ENCODE data around the gene PRELID3B. TPM values are rescaled to one million over a fixed set of nuclear protein-coding genes. Genes with fewer than 3 reads are reported as not detected.

PRELID3B gene
- total RNA-seq, 2 donors from 2014 or later, result 28.9 to 35.6 TPM

DNA sequence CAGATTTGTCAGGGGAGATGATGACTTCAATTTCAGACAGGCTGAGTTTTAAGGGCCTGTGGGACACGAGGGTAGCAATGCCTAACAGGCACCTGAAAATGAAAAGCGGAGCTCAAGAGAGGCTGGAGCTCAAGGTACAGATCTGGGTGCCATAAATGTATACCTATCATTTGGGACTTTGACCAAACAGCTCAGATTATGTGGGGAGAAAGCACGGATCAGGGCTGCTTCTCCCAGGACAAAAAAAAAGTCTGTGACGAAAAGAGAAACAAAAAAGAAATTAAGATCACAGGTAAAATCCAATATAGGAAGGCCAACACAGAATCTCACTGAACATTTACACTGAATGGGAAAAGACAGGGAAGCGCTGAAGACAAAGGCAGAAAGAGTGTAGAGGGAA, 1.9 kb downstream of the PRELID3B start:
- TF ChIP-seq, protein P1, sequence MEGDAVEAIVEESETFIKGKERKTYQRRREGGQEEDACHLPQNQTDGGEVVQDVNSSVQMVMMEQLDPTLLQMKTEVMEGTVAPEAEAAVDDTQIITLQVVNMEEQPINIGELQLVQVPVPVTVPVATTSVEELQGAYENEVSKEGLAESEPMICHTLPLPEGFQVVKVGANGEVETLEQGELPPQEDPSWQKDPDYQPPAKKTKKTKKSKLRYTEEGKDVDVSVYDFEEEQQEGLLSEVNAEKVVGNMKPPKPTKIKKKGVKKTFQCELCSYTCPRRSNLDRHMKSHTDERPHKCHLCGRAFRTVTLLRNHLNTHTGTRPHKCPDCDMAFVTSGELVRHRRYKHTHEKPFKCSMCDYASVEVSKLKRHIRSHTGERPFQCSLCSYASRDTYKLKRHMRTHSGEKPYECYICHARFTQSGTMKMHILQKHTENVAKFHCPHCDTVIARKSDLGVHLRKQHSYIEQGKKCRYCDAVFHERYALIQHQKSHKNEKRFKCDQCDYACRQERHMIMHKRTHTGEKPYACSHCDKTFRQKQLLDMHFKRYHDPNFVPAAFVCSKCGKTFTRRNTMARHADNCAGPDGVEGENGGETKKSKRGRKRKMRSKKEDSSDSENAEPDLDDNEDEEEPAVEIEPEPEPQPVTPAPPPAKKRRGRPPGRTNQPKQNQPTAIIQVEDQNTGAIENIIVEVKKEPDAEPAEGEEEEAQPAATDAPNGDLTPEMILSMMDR (IDR thresholded peaks at IDR 0.05), result no peak
- no peak for TF ChIP-seq POLR2AphosphoS5 (IDR thresholded peaks at IDR 0.05)
- TF ChIP-seq POLR2A (IDR thresholded peaks at IDR 0.05), result no peak
- peaks cover 4% of the 10 kb centered on the region for H3K4me1 ChIP-seq (replicated peaks)
- intact Hi-C loops (cut with DNase I), result no loop called here

DNA sequence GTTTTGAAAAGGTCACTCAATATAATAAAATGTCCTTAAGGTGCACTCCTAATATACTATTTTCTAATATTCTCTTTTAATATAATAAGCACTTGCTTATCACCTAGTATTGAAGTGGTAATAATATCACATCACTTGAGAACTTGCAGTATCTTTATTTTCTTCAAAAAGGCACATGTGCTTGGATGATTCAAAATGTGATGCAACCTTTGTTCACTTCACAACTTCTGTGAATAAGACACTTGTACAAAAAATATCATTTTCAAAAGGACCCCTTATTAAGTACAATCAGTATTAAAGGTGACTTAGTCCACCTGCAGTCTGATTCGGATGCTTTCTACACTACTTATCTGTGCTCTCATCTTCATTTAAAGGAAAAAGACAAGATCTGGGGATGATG, 3.4 kb downstream of the PRELID3B start:
- Histone ChIP-seq H3K27me3 (replicated peaks; ENCODE audit: insufficient read depth) (no peaks in the 10 kb centered on the region), H3K9me3 (no peaks in the 10 kb centered on the region), H3K36me3 (no peaks in the 10 kb centered on the region), H3K27ac (no peak overlapping the region), H3K4me3 (no peak overlapping the region), H3K4me1 (replicated peaks) (peaks cover 4% of the 10 kb centered on the region)
- intact Hi-C loops (cut with DNase I), result no loop called here
- no peak for DNase-seq (ENCODE audit: low spot score)
- WGBS, result 41% methylated on average over 1 of the region's 1 CpG
- TF ChIP-seq, protein P1 (IDR thresholded peaks at IDR 0.05), result no peak
- no peak for TF ChIP-seq POLR2AphosphoS5 (IDR thresholded peaks at IDR 0.05)

More for the DNA sequence above, 1.9 kb downstream of the PRELID3B start:
- Histone ChIP-seq H3K4me3 (no peak overlapping the region), H3K27me3 (replicated peaks; ENCODE audit: insufficient read depth) (no peaks in the 10 kb centered on the region), H3K9me3 (no peaks in the 10 kb centered on the region), H3K36me3 (no peaks in the 10 kb centered on the region), H3K27ac (no peak overlapping the region)
- DNase-seq (ENCODE audit: low spot score), result no peak
- WGBS, result 85% methylated on average over 5 of the region's 5 CpGs

DNA sequence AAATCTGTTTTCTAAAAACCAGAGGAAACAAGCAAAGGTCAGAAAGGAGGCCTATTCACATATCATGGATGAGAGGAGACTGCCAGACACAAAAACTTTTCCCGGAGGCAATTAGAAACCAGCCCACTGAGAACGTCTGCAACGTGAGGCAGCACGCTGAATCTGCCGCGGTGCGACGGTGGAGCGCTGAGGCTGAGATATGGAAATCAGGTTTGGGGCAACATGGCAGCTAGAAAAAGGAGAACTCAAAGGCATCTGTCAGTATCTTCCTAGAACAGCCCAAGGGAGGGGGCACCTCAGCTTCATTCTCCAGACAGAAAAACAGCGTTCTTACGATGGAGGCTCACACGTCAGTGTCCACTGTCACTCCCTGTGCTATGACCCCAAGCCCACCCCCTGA, 5.2 kb downstream of the PRELID3B start:
- no peak overlapping the region for H3K27ac ChIP-seq
- H3K27me3 ChIP-seq (replicated peaks; ENCODE audit: insufficient read depth), result no peaks in the 10 kb centered on the region
- WGBS, result 90% methylated on average over 12 of the region's 12 CpGs
- H3K36me3 ChIP-seq, result no peaks in the 10 kb centered on the region
- no peak overlapping the region for H3K4me3 ChIP-seq
- no peak for TF ChIP-seq POLR2AphosphoS5 (IDR thresholded peaks at IDR 0.05)
- no peak for TF ChIP-seq POLR2A (IDR thresholded peaks at IDR 0.05)
- TF ChIP-seq, protein P1 (IDR thresholded peaks at IDR 0.05), result no peak
- DNase-seq (ENCODE audit: low spot score), result no peak
- intact Hi-C loops (cut with DNase I), result no loop called here
- H3K9me3 ChIP-seq, result no peaks in the 10 kb centered on the region
- peaks cover 4% of the 10 kb centered on the region for H3K4me1 ChIP-seq (replicated peaks)

DNA sequence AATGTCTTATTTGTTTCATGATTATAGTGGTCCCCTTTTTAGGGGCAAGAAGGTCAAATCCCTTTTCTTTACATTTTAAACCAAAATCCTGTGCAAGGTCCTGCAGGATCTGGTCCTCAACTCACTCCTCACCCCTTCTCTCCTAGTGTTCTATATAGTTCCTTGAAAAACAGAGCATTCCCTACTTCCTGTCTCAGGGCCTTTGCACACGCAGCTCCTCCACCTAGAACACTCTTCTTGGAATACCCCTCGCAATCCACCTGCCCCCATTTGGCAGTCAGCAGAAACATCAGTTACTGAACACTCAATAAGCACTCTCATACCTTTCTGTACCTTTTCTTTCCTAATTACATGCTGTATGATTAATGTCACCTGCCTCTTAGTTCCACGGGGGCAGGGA, 7.2 kb downstream of the PRELID3B start:
- DNase-seq (ENCODE audit: low spot score), result no peak

DNA sequence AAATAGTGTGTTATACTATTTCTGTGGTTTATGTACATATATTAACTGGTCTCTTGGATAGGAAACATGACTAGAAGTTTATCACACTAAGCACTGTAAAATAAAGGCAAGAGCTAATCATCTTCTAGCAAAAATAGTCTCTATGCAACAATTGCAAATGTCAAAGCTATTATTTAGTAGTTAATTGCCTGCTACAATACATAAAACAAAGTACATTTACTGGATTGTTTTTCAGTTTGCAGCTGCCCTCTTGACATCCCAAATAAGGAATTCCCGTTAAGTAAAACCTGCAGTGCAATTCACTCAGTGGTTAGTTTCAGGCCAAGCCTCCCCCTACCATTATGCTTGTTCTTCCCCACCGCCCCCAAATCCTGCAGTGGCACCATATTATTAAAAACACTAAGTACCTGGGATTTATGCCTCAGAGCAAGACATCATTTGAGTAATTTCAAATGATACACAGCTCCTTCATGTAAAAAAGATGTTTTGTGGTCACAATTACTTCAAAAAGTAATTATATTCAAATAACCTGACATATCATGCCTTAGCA, 8.9 kb downstream of the PRELID3B start:
- H3K4me3 ChIP-seq, result no peak overlapping the region
- TF ChIP-seq POLR2AphosphoS5 (IDR thresholded peaks at IDR 0.05) (no peak), POLR2A (IDR thresholded peaks at IDR 0.05) (no peak)
- TF ChIP-seq, protein P1 (IDR thresholded peaks at IDR 0.05), result no peak
- H3K4me1 ChIP-seq (replicated peaks), result peaks cover 7% of the 10 kb centered on the region
- H3K27me3 ChIP-seq (replicated peaks; ENCODE audit: insufficient read depth), result no peaks in the 10 kb centered on the region
- H3K27ac ChIP-seq, result no peak overlapping the region
- DNase-seq (ENCODE audit: low spot score), result no peak
- no peaks in the 10 kb centered on the region for H3K9me3 ChIP-seq
- 88% methylated on average over 2 of the region's 2 CpGs for WGBS
- H3K36me3 ChIP-seq, result no peaks in the 10 kb centered on the region
- intact Hi-C loops (cut with DNase I), result loop anchor here (5.0 kb wide), 3 partner anchors 51 to 141 kb away; partner anchors contain the start of gene NELFCD

More for the DNA sequence above, 7.2 kb downstream of the PRELID3B start:
- 100% methylated on average over 3 of the region's 3 CpGs for WGBS
- no peak for TF ChIP-seq POLR2A (IDR thresholded peaks at IDR 0.05)
- TF ChIP-seq POLR2AphosphoS5 (IDR thresholded peaks at IDR 0.05), result no peak
- TF ChIP-seq, protein P1 (IDR thresholded peaks at IDR 0.05), result no peak
- Histone ChIP-seq H3K9me3 (no peaks in the 10 kb centered on the region), H3K27me3 (replicated peaks; ENCODE audit: insufficient read depth) (no peaks in the 10 kb centered on the region), H3K4me1 (replicated peaks) (peaks cover 10% of the 10 kb centered on the region), H3K4me3 (no peak overlapping the region), H3K27ac (no peak overlapping the region), H3K36me3 (no peaks in the 10 kb centered on the region)
- intact Hi-C loops (cut with DNase I), result no loop called here

All from prostate gland (tissue), 2 donors.